NCI-H774 (cell line): ENCODE data around the gene NXT2.
"Not testable (repeated sequence)": the region's sequence is repeated elsewhere in the genome, so short reads cannot be mapped to it uniquely, and the experiment has no call there.

Experiments
- DNase-seq: peaks from one replicate; lab custom pipeline; 2025; lab: John Stamatoyannopoulos, UW

The NXT2 gene

GRCh38 chrX:109536439-109537323, at the start of gene NXT2:
Gene NXT2, plus strand, starts transcription at chrX:109536844. Its CDS starts 163 bp downstream, at chrX:109537007.
- DNase-seq, result peak; percentile 94

GRCh38 chrX:109487640-109488039, 49.0 kb upstream of the NXT2 start:
- DNase-seq, result no peak

GRCh38 chrX:109489174-109489573, 47.5 kb upstream of the NXT2 start:
- DNase-seq, result no peak

- no peak for DNase-seq
Measured at GRCh38 chrX:109498434-109498833, 38.2 kb upstream of the NXT2 start.

GRCh38 chrX:109501176-109501575, 35.5 kb upstream of the NXT2 start:
- DNase-seq, result no peak

GRCh38 chrX:109508915-109509314, 27.7 kb upstream of the NXT2 start:
- no peak for DNase-seq

- DNase-seq, result no peak
Measured at GRCh38 chrX:109511113-109511512, 25.5 kb upstream of the NXT2 start.

- no peak for DNase-seq
Measured at GRCh38 chrX:109519001-109519400, 17.6 kb upstream of the NXT2 start.

GRCh38 chrX:109533005-109533404, 3.6 kb upstream of the NXT2 start:
- no peak for DNase-seq

GRCh38 chrX:109533631-109534030, 3.0 kb upstream of the NXT2 start:
- no peak for DNase-seq

GRCh38 chrX:109534933-109535332, 1.7 kb upstream of the NXT2 start:
- DNase-seq, result no peak

GRCh38 chrX:109535578-109535977, 1.1 kb upstream of the NXT2 start:
- DNase-seq, result no peak

GRCh38 chrX:109537324-109537665, 651 bp downstream of the NXT2 start:
- peak; percentile 60 for DNase-seq

- not testable (repeated sequence) for DNase-seq
Measured at GRCh38 chrX:109539007-109539406, 2.4 kb downstream of the NXT2 start.

- no peak for DNase-seq
Measured at GRCh38 chrX:109553862-109554261, 17.2 kb downstream of the NXT2 start.

- not testable (repeated sequence) for DNase-seq
Measured at GRCh38 chrX:109576083-109576482, 39.4 kb downstream of the NXT2 start.

GRCh38 chrX:109577055-109577454, 40.4 kb downstream of the NXT2 start:
- no peak for DNase-seq

GRCh38 chrX:109578916-109579315, 42.3 kb downstream of the NXT2 start:
- DNase-seq, result no peak

- DNase-seq, result no peak
Measured at GRCh38 chrX:109585488-109585887, 48.8 kb downstream of the NXT2 start.

GRCh38 chrX:109590176-109590575, 53.5 kb downstream of the NXT2 start:
- no peak for DNase-seq
